ENCODE results near the gene DBR1.
"Not testable (repeated sequence)": the region's sequence is repeated elsewhere in the genome, so short reads cannot be mapped to it uniquely, and the experiment has no call there.

DBR1 gene

GRCh38 chr3:138186803-138187295 lies 12.1 kb upstream of the DBR1 start:
- peak; percentile 71 for DNase-seq (ENCODE audit: low read depth)

DNA sequence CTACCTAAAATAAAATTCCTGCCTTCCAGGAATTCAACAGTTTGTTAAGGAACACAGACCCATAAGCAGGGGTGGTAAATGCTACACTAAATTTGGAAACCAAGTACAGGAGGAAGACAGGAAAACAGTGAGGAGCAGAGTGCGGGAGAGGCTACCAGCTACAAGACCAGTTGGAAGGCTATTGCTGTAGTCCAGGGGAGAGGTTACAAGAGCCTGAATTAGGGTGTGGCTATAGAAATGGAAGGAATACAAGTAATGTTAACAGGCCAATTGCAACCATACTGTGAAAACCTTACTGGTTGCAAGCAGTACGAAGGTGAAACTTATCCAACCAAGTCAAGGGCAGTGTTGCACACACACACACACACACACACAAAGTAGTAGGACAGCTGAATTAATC lies 11.5 kb upstream of the DBR1 start:
- no peak for DNase-seq (ENCODE audit: low read depth)

GRCh38 chr3:138184994-138185393 lies 10.3 kb upstream of the DBR1 start:
- DNase-seq (ENCODE audit: low read depth): no peak

DNA sequence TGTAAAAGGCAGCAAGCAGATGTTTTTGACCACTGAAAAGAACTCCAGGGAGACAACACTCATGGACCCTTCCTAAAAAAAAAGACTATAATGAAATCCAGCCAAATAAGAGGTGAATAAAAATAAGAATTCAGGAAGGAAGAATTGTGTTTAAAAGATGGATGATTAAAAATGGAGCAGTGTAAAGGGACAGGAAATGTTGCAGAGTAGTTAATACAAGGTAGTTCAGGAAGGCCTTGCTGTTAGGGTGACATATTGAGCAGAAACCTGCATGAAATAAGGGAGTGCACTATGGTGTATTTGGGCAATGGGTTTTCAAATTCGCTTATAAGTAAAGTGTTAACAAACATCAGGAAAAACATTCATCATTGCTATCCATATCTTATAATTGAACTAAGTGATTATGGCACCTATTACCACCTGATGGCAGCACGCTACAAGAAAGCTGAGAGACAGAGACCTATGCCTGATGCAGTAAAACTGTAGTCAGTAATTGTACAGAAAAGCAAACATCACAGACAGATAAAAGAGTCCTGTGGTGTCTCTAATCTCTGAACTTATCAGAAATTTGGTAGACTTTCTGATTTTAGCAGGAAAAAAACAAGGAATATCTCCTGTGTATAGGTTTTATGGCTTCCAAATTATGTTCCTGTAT lies 5.8 kb upstream of the DBR1 start:
- DNase-seq (ENCODE audit: low read depth): no peak

GRCh38 chr3:138173769-138174420 lies 826 bp downstream of the DBR1 start:
- no peak for DNase-seq (ENCODE audit: low read depth)

GRCh38 chr3:138172625-138173024 lies 2.1 kb downstream of the DBR1 start:
- no peak for DNase-seq (ENCODE audit: low read depth)

DNA sequence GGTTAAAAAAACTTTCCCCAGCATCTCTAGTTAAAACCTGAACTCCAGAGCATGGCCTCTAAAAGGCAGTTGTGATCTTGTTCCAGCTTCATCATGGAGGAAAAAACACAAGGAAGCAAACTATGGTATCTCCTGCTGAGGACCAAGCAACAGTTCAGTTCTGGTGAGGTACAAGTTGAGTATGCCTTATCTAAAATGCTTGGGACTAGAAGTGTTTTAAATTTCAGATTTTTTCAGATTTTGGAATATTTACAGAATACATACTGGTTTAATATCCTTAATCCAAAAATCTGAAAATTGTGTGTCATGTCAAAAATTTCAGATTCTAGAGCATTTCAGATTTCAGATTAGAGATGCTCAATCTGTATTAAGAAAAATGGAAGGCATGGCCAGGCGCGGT lies 9.7 kb downstream of the DBR1 start:
- DNase-seq (ENCODE audit: low read depth): no peak

DNA sequence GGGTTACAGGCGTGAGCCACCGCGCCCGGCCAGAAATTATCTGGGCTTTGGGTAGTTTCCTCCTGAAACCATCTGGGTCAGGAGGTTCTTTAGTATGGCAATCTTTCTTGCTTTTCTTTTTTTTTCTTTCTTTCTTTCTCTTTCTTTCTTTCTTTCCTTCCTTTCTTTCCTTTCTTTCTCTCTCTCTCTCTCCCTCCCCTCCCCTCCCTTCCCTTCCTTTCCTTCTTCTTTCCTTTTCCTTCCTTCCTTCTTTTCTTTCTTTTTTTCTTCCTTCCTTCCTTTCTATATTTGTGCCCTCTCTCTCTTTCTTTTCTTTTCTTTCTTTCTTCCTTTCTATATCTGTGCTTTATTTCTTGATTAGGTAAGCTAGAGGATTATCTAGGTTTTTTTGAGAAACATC lies 17.0 kb downstream of the DBR1 start:
- no peak for DNase-seq (ENCODE audit: low read depth)

DNA sequence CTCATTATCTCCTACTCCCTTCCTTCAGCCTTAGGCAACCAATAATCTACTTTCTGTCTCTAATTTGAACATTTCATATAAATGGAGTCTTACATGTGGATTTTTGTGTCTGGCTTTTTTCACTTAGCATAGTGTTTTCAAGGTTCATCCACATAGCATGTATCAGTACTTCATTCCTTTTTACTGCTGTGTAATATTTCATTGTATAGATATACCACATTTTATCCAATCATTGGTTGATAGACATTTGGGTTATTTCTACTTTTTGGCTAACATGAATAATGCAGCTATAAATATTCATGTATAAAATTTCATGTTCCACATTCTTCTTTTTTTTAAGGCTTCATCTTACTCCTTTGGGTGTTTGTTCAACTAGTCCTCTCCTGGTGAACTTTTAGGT lies 20.2 kb downstream of the DBR1 start:
- no peak for DNase-seq (ENCODE audit: low read depth)

DNA sequence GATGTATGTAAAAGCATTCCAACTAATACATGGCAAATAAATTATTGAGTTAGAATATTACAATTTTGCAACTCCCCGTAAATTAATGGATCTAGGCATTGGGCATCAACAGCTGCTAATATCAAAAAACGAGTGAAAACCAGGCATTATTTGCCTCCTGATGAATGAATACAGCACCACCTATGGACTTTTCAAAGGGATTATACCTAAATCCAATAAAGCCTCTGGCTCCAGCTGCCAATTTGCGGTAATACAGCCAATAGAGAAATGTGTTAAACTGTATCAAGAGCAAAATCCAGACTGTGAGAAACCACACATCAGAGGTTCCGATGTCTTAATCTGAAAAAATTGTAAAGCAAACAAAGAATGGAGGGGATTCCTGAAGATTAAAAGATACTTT lies 26.2 kb downstream of the DBR1 start:
- no peak for DNase-seq (ENCODE audit: low read depth)

DNA sequence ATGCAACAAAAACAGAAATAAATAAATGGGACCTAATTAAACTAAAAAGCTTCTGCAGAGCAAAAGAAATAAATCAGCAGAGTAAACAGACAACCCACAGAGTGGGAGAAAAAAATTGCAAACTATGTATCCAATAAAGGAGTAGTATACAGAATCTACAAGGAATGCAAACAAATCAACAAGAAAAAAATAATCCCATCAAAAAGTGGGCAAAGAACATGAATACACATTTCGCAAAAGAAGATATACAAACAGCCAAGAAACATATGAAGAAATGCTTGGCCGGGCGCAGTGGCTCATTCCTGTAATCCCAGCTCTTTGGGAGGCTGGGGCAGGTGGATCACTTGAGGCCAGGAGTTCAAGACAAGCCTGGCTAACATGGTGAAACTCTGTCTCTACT lies 32.5 kb downstream of the DBR1 start:
- not testable (repeated sequence) for DNase-seq (ENCODE audit: low read depth)

DNA sequence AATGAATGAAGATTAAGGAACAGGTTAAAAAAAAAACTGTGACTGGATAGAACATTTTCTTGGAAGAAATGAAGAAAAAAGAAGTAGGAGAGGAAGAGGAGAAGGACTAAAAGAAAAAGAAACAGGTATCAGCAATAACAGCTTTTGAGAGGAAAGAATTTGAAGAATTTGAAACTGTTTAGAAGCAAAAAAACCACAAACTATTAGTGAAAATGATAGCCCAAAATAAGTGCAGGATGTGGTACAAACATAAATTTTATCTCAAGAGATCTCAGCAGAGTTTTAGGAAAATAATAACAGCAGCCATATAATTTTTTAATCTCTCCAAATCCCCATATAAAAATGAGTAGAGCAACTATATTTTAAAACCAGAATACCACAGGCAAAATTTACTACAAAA lies 33.8 kb downstream of the DBR1 start:
- DNase-seq (ENCODE audit: low read depth): no peak

- no peak for DNase-seq (ENCODE audit: low read depth)
Observed at GRCh38 chr3:138139691-138140090, 35.0 kb downstream of the DBR1 start.

DNA sequence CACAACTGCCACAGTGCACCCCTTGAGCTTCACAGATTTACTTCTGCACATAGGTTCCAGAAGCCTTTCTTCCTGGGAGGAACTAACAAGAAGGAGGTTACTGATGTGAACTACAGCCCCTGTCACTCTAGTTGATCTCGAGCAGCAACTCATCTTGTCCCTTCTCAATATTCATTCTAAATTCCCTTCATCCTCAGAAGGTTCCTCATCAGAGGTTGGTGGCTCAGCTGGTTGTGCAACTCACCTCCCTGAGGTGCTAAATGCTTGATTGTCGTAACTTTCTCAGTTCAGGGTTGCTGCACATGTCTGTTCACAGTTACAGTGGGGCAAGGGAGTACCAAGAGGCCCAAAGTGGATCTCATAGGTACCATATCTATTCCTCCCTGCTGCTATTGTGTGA lies 36.9 kb downstream of the DBR1 start:
- no peak for DNase-seq (ENCODE audit: low read depth)

DNA sequence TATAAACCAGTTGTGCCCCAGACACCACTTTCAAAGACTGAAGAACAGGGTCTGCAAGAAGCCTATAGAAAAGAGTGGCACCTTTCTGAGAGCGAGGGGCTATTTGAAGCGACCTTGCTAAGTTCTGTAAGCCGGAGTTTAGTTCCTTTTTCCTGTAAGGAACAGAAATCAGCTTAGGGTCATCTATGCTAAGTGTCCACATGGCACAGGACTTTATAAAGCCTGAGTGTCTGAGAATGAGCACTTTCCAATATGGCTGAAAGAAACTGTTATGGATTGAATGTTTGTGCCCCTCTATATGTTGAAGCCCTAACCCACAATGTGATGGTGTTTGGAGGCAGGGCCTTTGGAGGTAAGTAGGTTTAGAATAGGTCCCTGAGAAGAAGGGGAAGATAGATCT lies 38.5 kb downstream of the DBR1 start:
- no peak for DNase-seq (ENCODE audit: low read depth)

GRCh38 chr3:138135833-138136194 lies 38.9 kb downstream of the DBR1 start:
- DNase-seq (ENCODE audit: low read depth): no peak

DNA sequence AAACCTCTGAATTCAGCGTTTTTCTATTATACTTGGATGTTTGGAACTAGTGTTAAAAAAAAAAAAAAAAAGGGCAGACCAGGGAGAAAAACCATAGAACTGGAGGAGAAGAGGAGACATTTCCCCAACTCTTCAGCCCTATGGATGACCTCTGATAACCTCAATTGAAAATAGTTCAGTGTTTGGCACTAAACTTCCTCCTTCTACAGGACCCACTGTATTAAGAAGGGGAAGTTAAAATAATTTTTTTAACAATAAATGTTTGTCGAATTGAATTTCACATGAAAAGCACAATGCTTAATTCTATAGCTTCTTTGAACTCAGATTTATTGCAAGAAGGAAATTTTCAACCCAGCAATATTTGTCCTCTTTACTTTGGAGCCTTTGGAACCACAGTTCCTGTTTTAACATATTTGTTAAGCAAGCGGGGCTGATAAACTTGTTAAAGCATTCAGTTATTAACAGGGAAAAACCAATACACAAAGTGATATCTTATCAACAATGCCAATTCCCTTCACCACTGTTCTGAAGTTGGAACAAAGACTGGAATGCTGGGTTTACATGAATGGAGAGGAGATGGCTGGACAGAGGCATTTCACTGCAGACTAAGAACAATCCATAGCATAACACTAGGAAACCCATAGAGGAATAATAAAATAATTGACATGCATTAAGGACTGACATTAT lies 39.4 kb downstream of the DBR1 start:
- DNase-seq (ENCODE audit: low read depth): no peak

GRCh38 chr3:138132239-138132638 lies 42.5 kb downstream of the DBR1 start, which contains the start of gene A4GNT:
Gene A4GNT, minus strand, starts transcription at chr3:138132390. Its CDS starts 1,134 bp downstream, at chr3:138131256.
- no peak for DNase-seq (ENCODE audit: low read depth)

- no peak for DNase-seq (ENCODE audit: low read depth)
Observed at GRCh38 chr3:138127636-138128365, 46.9 kb downstream of the DBR1 start.

GRCh38 chr3:138125548-138126221 lies 49.0 kb downstream of the DBR1 start:
- DNase-seq (ENCODE audit: low read depth): no peak

GRCh38 chr3:138124706-138125355 lies 49.9 kb downstream of the DBR1 start:
- no peak for DNase-seq (ENCODE audit: low read depth)

GRCh38 chr3:138124188-138124587 lies 50.5 kb downstream of the DBR1 start:
- no peak for DNase-seq (ENCODE audit: low read depth)
